SHP77 (cell line): Measurements from ENCODE around the gene MKI67.

Experiments used
- DNase-seq, 2 experiments: peaks; one replicate each; lab custom pipeline; 2025; lab: John Stamatoyannopoulos, UW

Gene MKI67

GRCh38 chr10:128051548-128051947 is 74.7 kb downstream of the MKI67 start:
- no peak for DNase-seq

GRCh38 chr10:128050936-128051335 is 75.3 kb downstream of the MKI67 start:
- no peak for DNase-seq

- no peak for DNase-seq
Measured at GRCh38 chr10:128050121-128050516, 76.1 kb downstream of the MKI67 start.

DNA sequence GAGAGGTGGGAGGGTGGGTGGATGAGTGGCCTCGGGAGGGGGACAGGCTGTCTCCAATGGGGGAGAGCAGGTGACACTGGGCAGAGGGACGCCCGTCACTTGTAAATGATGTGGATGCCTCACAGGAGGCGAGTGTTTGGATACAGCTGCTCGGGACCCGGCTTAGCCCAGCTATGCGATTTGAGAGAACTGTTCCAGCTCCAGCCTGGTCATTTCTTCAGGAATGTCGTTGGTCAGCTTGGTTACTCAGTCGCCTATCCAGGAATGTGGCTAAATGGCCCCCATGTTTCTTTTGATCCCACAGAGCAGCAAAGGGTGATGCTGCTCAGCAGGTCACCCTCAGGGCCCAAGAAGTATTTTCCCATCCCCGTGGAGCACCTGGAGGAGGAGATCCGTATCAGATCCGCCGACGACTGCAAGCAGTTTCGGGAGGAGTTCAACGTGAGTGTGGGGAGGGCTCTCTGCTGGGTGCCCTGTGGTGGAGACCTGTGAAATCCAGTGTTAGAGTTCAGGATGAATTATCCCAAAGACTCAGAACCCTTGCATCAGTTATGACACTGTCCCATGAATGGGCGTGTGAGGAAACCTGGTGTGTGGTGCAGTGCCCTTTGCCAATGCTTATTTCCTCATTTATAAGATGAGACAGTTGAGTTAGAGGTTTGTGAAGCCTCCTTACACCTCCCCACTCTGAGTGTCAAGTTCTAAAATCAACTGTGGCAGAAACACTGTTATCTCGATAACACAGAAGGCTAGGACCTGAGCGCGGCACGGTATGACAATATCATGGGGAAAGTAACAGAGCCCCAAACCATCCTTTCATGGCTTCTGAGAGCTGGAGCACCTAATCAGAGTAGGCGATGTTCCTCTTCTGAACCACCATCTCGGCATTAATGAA is 76.8 kb downstream of the MKI67 start:
- DNase-seq, result no peak

DNA sequence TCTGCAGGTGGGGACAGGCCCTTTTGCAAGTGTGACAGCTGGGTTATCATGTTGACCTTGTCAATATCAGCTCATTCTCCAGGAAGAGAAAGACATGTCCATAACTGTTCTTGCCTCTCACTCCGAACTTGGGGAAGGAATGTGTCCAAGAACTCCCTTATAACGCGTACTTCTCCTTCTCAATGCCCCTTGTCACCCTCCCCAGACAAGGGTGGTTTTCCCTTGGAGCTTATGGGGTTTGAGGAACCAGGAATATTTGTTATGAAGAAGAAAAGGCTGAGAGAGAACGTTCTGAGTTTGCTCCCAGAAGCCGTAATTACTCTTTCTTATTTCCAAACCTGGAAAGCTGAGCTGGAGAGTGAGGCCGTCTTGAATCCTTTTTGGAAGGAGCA is 77.4 kb downstream of the MKI67 start:
- no peak for DNase-seq

DNA sequence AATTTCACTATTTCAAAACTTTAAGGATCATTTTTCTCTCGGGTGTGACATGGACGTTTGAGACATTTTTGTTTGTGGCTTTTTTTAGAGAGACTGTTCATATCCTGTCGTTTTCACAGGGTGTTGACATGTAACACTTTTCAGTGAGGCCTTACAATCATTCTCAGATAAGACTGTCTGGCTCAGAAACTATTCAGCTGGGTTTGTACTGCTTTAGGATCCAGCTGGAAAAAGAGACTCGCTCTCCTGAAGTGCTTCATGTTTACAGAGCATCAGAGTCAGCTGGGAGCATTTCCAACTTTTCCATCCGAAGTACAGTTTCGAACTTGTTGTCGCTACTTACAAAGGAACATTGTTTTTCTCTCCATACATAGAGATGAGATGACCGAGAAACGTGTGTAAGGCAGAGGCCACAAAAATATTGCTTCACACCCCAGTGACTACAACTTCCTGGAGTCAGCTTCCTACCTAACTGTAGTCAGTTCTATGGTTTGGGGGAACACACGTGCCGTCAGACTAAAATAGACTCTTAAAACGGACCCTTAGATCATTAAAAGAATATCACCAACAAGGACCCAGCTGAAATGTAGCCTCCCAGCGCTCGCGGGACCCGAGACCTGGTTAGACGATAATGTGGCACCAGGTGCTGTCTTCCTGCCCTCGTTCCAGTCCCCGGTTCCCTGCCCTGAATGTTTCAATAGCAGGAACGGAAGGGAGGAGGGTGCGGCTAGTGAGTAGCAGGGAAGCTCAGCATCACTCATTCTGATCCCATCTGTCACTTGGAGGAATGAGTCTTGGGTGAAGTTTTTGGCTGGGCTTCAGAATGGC is 78.0 kb downstream of the MKI67 start:
- DNase-seq, result no peak

GRCh38 chr10:128047351-128047750 is 78.9 kb downstream of the MKI67 start:
- DNase-seq, result no peak

DNA sequence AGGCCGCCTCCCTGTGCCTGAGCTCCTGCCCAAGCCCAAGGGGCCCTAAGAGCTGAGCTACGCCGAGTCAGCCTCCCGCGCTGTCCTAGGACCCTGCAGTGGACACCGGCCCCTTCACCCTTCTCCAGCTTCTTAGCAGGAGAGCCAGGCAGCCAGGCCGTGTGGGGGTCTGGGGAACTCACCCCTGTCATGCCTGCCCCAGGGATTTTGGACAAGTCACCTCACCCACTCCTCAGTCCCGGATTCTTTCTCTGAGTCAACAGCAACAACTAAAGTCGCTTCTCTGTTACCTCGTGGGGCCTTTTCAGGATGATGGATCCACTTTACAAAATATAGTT is 79.3 kb downstream of the MKI67 start:
- DNase-seq, result no peak
